SIG-M5 (cell line): ENCODE data around the gene RIN3.

ENCODE experiments used
- DNase-seq: peaks from one replicate; lab custom pipeline; 2025; lab: John Stamatoyannopoulos, UW

Gene RIN3, protein sequence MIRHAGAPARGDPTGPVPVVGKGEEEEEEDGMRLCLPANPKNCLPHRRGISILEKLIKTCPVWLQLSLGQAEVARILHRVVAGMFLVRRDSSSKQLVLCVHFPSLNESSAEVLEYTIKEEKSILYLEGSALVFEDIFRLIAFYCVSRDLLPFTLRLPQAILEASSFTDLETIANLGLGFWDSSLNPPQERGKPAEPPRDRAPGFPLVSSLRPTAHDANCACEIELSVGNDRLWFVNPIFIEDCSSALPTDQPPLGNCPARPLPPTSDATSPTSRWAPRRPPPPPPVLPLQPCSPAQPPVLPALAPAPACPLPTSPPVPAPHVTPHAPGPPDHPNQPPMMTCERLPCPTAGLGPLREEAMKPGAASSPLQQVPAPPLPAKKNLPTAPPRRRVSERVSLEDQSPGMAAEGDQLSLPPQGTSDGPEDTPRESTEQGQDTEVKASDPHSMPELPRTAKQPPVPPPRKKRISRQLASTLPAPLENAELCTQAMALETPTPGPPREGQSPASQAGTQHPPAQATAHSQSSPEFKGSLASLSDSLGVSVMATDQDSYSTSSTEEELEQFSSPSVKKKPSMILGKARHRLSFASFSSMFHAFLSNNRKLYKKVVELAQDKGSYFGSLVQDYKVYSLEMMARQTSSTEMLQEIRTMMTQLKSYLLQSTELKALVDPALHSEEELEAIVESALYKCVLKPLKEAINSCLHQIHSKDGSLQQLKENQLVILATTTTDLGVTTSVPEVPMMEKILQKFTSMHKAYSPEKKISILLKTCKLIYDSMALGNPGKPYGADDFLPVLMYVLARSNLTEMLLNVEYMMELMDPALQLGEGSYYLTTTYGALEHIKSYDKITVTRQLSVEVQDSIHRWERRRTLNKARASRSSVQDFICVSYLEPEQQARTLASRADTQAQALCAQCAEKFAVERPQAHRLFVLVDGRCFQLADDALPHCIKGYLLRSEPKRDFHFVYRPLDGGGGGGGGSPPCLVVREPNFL

DNA sequence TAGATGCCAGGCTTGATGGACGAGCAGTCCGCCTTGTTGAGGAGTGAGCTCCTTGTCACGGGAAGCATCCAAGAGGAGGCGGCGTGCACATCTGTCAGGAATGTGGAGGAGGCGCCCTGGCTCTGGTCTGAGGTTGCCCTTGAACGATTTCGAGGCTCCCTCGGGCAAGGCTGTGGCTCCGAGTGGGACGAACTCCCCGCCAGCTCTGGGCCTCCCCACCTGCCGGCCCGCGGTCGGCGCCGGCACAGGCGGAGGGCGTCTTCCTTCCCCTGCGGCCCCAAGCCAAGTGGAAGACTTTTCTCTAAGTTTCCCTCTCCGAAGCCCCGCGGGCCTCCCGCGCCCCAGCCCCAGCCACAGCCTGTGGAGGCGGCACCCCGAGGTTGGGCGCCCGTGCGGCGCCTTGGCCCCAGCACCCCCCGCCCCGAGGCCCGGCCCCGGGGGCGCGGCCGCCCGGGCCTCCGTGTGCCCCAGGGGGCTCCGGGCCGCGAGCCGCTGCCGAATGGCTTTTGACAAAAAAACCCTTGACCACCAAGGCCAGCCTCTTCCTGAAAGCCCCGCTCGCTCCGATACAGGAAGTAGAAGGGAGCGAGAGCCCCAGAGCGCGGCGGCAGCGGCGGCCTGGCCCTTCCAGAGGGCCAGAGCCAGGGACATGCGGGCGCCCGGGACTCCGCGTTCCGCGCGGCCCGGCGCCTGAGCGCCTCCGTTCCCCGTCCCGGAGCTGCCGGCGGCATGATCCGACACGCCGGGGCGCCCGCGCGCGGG, at the start of gene RIN3:
RIN3 (plus strand) TSS at position 578 of the 762 bp plus-strand sequence; CDS start at position 730, 152 bp downstream.
- no peak for DNase-seq

DNA sequence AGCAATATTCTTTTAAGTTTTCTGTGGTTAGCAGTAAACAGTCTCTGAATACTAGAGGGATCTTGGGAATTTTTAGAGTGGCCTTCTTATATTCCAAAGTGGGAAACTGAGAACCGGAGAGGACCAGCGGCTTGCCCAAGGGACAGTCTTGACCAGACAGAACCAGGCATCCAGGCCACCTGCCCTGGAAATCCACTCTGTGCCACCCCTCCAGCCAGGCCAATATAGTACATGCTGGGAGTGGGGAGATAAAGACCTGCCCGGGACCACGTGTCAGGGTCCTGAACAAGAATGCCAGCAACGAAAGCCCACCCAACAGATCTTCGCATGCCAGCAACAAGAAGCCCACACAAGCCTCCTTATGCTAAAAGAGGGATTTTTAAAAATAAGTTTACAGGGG, 49.4 kb upstream of the RIN3 start:
- DNase-seq, result no peak

DNA sequence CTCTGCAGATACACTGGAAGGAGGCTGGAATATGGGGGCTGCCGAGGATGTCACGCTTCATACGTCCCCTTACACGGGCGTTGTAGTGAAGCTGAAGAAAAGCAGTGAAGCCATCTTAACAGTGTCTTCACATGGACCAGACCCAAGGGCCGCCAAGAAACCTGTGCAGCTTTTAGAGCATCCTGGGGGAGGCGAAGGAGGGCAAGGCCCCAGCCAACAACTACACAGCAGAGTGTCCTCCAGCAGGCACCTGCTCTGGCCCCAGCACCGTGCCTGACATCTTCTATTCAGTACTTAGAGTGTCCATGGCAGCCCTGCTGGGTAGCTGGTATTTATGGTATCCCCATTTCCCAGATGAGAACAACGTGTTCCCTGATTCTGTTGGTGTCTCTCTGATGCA, 48.9 kb upstream of the RIN3 start:
- DNase-seq, result no peak

DNA sequence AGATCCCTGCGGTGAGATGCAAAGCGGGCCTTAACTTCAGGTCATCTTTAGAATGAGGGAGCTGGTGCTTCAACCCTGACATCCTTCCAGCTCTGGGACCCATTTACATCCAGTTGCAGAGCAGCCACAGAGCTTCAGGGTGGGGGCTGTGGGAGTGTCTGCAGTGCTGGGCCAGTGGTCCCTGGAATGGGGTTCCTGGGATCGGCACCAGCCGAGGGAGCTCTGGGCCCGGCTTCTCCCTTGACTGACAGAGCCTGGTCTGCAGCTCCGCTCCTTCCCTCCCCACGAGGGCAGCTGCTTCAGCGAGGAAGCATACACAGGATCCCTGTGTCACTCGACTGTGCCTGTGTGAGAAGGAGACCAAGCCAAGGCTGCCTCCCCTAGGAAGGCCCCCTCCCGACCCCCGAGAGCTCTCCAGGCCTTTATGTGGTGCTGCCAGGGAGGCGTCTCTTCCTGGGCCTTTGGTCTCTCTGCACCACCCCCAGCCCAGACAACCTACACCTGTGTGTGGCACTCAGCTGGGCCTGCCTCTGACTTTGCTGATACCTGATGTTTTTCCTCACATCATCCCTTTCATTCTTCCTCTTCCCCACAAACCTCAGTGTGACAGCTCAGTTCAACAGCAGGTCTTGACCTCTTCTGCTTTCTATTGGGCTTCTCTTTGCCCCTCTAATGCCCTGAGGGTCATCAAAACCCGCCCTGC, 48.1 kb upstream of the RIN3 start:
- DNase-seq, result no peak

DNA sequence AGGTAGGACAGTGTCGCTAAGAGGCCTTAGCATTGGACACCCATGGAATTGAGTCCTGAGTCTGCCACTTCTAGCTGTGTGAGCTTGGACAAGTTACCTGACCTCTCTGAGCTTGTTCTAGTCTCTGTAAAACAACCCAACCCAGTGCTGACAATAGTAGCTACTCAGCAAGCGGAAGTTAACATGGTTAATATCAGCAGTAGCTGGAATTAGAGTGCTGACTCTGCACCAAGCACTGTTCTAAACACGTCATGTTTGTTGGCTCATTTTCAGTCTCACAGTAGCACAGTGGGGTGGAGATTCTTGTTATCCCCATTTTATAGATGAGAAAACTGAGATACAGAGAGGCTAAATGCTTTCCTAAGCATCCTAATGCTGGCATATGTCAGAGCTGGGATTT, 47.5 kb upstream of the RIN3 start:
- DNase-seq, result no peak

DNA sequence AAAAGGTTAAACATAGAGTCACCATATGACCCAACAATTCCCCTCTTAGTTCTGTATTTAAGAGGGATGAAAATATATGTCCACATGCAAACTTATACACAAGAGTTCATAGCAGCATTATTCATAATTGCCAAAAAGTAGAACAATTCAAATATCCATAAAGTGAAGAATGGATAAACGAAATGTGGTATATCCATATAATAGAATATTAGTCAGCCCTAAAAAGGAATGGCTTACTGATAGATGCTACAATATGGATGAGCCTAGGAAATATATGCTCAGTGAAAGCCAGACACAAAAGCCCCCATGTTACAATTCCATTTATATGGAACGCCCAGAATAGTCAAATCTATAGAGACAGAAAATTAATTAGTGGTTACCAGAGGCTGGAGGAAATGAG, 44.1 kb upstream of the RIN3 start:
- no peak for DNase-seq

DNA sequence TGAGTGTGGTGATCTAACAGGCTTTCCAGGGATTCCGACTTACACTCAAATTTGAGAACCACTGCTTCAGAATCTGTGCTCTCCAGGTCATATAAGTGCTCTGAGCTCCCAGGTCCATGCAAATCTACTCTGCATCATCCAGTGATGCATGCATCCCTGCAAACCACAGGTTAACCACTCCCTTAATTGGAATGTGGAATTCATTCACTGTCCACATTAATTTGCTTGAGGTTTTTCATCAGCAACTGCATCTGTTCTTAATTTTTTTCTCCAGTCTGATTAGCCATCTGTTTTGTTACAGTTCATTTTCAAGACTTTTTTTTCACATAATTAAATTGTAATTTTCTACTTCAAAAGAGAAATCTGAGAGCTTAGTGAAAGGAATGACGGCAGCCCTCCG, 43.4 kb upstream of the RIN3 start:
- DNase-seq, result no peak

DNA sequence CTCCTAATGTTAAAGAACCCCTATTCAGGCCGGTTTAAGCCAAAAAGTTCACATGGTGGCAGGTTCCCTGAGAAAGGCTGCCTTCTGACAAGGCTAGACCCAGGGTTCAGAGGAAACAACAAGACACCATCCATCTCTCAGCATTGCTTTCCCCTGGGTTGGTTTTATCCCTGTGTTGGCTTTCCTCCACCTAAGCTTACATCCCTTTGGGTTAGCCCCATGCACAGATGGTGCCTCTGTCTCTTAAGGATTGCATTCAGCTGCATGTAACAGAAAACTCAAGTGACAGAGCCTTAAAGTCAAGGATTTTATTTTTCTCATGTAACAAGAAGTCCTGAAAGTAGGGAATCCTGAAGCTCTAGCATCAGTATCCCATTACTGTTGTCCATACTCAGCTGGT, 42.8 kb upstream of the RIN3 start:
- no peak for DNase-seq

DNA sequence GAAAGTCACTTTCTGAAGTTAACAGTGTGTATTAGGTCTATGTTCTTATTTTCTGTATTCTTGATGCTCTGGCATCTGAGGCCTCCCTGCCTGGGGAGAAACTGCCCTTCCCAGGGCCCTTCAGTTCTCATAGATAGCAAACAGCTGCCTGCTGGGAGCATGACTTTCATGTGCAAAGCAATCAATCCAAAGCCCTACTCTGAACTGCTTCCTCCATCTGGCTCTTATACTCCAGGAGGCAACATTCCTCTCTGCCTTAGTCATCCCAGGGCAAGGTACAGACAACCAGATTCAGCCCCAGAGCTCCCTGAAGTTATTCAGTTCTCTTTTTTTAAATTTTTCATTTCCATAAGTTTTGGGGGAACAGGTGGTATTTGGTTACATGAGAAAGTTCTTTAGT, 41.7 kb upstream of the RIN3 start:
- DNase-seq, result no peak

DNA sequence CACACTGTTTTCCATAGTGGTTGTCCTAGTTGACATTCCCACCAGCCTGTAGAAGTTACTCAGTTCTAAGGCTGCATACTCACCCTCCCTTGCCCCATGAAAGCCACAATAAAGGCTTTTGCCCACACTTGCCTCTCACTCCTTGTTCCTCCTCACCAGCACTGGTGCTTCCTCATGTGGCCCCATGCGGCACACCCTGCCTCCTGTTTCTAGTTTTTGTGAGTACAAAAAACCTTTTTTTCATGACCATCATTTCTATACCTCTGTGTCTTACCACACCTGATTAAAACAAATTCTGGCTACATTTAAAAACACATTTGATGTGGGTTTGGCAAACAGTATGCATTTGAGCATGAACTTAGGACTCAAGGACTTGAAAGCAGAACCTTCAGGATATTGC, 40.7 kb upstream of the RIN3 start:
- peak; percentile 9 for DNase-seq

DNA sequence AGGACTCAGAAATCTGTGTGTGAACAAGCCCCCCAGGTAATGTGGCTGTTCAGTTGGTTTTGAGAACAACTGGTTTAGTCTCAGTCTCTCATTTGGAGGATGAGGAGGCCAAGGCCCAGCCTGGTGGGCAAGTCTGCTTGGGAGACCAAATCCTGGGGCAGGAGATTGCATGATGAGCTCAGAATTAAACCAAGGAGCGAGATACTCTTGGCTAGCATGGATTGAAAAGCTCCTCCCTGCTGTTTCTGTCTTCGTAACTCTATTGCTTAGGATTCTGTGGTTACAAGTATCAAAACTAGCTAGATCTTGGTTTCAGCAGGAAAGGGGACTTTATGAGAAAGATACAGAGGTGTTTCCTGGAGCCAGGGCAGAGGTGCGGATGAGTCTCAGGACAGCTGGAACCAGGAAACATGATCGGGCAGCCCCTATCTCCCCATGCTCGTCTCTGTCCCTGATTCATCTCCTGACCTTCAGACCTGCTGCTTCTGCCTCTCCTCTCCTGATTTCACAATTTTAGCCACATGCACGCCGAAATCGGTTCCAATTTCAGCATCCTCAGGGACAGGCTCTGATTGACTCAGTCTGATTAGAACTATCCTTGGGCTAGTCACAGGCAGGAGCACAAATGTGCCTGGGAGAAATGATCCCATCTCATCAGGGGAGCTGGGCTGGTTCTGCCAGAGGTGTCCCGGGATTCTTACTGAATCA, 40.2 kb upstream of the RIN3 start:
- DNase-seq, result no peak

DNA sequence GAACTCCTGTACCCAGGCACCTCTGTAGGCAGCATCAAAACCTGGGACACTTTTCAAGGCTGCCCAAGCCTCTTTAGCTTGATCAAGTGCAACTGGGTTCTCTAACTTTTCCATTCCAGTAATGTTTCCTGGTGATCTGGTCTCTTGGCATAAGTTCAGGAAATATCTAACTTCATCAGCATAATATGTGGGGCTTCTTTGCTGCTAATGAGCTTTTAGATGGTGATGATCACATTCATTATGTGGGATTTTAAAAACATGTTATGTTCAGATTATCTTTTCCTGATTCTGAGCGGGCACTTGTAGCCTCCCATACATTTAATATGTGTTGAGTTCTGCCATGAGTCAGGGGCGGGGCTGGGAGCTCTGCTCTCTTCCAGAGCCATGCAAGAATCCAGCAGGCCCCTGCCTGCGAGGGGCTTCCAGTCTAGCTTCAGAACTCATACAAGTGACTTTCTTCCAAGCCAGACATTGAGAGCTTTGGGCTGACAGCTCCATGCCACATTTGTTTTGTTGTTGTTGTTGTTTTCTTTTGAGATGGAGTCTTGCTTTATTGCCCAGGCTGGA, 39.5 kb upstream of the RIN3 start:
- no peak for DNase-seq

DNA sequence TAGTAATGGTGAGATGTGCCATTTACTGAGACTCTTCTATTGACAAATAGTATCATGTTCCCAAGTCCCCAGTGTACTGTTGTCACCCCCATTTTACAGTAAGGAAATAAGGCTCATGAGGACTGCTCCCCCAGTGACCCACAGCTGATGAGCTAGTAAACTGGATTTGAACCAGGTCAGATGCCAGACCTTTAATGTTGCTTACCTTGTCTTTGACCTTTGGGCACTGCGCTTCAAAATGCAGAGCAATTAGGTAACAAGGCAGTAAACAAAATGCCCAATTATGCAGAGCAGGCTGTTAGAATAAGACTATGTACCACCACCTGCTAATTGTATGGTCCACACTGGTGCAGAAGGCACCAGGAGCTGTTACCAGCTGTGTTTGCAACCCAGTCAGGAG, 38.5 kb upstream of the RIN3 start:
- DNase-seq, result no peak

DNA sequence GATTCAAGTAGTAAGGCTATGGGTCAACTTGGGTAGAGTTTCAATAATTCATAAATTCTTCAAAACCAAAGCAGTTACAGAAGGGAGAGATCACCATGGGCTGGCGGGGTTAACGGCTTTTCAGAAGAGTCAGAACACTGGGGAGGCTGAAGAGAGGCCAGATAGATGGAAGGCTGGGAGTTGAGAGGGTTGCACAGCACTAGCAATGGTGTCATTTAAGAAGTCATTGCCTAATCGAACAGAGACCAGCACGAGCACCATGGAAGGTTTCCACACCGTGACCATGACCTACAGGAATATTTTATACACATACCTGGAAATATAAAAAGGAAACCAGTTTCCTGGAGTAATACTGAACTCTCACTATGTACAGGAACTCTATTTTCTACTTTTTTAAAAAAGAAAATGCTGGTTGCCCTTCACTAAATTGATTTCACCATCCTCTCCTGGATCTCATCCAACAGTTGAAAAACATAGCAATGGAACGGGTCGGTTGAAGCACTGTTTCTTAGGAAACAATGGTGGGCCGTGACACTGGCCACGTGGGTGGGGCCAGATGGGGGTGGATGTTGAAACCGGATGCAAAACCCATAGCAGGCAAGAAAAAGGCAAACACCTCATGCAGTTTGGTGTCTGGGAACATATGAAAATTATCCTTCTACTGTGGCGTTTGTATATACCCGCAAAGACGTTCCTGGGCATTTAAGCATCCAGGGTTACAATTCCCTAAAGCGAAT, 38.0 kb upstream of the RIN3 start:
- peak; percentile 30 for DNase-seq

DNA sequence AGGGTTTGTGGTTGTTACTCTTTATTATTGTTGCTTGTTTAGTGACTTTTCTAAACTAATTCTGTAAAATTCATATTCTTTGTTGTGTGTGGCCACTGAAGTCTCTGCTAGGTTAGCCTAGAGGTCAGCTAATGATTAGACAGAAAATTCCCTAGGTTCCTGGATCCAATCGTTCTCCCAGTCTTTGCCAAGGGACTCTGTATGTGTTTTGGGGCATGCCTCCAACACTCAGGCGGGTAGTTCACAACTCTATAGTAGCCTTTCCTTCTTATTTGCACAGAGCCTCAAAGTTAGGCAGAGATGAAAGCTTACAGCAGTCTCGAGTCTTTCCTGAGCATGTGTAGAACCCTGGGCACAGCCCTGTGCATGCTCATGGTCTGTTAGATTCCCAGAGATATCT, 32.7 kb upstream of the RIN3 start:
- DNase-seq, result no peak

DNA sequence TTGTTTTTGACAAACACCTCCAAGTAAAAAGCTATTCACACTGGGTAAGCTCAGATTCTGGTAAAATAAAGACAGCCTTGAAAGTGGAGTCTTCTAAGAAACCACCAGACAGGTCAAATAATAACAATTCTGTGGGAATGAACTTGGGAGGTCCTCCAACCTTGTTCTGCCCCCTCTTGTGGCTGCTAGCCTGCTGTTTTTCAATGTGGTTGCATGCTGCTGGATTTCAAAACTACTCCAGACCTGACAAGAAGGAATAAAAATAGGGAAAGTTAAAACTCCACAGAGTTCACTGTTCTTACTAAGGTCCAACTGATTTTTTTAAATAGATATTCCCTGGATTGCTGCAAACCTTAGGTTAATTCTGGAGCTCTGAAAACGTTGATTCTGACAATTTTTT, 32.2 kb upstream of the RIN3 start:
- no peak for DNase-seq

DNA sequence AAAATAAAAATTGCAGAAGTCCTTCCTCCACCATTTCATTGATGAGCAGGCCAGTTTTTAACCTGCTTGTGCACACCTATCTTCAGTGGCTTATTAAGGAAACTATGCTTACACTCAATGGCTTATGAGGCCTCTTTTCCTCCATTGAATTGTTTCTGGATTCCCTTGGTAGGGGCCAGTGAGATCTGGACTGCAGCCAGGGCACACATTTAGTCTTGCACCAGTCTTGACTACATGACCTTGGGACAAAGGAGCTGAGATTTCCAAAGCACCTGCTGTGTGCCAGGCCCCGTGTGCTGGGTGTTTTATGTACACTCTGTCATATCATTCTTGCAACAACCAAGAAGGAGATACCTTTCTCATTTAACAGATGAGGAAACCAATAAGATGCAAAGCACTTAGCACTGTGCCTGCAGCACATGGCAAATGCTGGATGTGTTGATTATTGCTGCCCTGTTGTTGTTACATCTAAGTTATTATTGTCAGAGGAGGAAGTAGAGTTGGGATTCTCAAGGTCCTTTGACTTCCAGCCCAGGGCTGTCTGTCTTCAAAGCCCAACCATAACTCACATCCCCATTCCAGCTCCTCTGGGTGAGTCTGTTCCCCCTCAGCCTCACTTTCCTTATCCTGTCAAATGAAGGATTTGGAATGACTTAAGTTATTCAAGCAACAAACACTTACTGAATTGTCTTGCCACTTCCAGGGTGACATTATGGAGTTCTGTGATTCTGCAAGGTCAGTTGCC, 31.6 kb upstream of the RIN3 start:
- DNase-seq, result no peak

DNA sequence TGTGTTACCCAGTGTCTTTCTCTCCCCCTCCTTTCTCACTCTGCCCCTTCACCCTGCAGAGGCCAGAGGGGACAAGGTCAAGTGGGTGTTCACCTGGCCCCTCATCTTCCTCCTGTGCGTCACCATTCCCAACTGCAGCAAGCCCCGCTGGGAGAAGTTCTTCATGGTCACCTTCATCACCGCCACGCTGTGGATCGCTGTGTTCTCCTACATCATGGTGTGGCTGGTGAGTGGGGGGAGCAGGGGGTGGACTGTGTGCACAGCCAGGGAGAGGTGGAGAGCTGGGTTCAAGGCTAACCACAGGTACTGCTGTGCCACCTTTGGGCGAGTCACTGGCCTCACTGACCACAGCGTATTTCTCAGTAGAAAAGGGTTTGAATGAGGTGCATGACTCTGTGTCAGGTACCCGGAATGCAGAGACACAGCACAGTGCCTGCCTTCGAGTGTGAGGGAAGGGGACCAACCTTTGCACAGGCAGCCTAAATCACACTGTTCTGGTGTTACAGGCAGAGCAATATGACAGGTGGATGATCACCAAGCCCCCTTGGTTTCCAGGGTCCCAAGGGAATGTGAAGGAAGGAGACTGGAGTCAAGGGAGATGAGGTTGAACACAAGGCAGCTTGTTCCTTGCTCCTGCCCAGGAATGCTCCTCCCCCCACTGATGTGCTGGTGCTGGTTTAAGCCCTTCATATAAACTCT, 30.8 kb upstream of the RIN3 start:
- no peak for DNase-seq
